NCI-H82 (cell line): ENCODE results near the gene RNF220.

Experiments
- DNase-seq: peaks from one replicate; lab custom pipeline; 2025; lab: John Stamatoyannopoulos, UW

RNF220 gene

GRCh38 chr1:44587796-44588460 lies 182.9 kb downstream of the RNF220 start:
- DNase-seq = no peak

DNA sequence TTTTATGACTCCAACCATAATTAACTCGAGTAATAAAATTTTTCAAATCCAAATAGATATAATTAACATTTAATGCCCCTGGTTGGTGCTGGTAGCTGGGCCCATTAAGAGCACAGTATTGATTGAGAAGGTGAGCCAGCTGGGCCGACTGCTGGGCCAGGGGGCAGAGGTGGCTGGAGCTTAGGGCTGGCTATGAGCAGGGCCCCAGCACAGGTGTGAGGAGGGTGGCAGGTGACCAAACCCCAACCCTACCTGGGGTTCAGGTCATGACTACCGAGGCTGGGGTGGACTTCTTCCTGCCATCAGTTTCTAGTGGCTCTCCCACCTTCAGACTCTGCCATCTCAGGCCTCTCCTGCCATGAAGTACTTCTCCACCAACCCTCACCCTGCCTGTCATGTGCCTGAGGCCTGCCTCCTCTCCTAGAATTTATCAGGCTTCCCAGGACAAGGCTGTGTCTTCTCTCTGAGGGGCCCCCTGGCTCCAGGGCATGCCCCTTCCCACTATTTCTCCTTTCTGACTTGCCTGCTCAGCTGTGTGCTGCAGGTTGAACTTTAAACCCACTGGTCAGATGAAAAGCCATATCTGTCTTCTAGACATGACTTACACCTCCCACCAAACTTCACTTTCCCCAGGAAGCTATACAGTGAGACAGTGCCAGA lies 183.6 kb downstream of the RNF220 start:
- no peak for DNase-seq

DNA sequence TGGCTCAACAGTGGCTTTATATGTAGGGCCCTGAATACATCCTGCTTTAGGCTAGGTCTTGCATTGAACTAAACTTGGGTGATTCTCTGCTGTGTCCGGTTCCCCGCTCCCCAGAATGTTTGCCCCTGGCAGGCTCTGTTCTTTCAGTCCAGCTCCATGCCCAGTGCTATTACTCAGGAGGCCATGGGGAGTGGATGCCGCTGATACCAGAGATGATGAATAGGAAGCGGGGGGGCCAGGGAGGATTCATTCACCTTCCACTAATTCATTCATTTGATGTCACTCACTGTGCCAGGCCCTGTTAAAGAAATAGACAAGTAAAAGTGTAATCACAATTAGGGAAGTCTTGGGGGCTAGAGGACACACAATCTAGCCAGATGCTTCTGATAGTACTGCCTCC lies 185.4 kb downstream of the RNF220 start:
- DNase-seq = no peak

GRCh38 chr1:44591381-44591780 lies 186.3 kb downstream of the RNF220 start:
- DNase-seq = no peak

DNA sequence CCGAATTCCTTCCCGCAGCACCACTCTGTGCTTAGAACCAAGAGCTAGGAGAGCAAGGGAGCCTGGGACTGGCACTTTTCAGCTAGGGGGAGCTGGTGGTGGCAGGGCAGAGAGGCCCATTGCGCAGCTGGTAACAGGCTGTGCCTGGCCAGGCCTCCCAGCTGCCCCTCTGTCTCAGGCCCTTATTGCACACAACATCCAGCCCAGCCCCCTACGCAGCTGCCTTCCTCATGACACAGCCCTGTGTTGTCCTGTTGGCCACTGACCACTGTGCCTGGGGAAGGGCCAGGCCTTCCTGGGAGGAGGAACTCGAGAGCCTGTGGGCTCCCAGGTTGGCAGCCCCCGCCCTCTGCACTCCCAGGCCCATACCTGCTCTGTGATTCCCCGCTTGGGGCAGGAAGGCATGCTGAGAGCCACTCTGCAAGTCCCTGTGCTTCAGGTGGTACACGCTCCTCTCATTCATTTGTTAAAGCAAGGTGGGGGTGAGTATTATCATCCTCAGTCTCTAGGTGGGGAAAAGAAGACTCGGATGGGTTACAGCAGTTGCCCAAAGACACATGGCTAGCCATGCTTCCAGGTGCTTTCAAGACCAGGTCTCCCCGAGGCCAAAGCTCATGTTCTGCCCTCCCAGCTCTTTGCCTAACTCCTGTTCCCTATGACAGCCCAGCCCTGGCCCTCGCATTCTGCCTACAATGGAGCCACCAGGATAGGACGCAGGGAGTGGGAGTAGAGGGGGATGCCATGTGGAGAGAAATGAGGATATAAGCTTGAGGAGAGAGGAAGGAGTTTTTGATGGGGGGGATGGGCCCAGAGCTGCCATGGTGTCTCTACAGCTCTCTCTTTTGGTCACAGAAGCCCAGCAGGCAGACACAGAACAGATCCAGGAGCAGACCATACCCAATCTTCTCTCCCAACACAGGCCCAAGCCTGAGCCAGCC lies 187.4 kb downstream of the RNF220 start:
- no peak for DNase-seq

GRCh38 chr1:44594353-44594752 lies 189.3 kb downstream of the RNF220 start:
- DNase-seq = no peak

- peak; percentile 85 for DNase-seq
Measured at GRCh38 chr1:44594871-44595735, 190.0 kb downstream of the RNF220 start.

- no peak for DNase-seq
Measured at GRCh38 chr1:44596511-44596910, 191.5 kb downstream of the RNF220 start.

DNA sequence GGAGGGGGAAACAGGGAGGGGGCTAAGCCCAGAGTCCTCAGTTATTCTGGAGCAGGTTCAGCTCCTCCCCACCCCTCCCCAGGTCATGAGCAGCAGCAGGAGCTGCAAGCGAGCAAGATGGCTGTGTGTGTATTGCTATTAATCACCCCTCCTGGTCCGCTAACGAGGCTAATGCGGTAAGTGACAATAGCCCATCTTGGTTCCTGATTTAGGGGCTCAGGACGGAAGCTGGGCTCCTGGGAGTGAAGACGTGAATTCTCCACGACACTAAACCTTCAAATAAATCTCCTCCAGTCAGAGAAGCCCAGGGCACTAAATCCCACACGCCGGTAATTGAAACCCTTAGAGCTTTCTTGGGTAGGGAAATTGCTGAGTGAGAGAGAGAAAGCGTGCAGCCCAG lies 193.1 kb downstream of the RNF220 start:
- DNase-seq = peak; percentile 57

- DNase-seq = peak; percentile 88
Measured at GRCh38 chr1:44602634-44603628, 197.9 kb downstream of the RNF220 start.

- DNase-seq = no peak
Measured at GRCh38 chr1:44603718-44604117, 198.7 kb downstream of the RNF220 start.

- DNase-seq = no peak
Measured at GRCh38 chr1:44604157-44604955, 199.3 kb downstream of the RNF220 start.

DNA sequence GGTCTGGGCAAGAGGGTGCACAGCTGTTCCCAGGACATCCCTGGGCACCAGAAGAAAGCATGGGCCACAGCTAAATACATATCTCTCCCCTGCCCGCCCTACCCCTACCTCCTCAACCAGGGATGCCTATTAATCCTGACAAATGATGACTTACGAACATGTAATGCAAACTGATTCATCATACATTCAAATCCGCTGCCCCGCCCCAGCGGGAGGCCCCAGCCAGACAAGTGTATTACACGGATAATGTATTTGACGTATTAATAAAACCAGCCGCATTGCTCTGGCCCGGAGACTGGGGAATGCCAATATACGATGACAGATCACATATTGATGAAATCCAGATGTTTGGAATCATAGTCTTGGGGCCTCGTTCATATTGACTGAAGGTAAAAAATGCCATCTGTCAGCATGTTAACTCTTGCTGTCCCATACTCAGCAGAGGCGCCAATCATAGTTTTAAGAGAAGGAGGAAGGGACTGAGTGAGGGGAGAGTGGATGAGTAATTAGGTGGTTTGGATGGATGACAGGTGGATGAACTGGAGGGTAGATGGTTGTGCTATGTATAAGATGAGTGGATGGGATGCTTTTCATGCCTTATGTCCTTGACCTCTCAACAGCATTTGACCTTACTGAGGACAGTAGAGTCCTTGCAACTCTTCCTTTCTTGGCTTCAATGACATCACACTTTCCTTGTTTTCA lies 201.0 kb downstream of the RNF220 start:
- no peak for DNase-seq

GRCh38 chr1:44606701-44607281 lies 201.7 kb downstream of the RNF220 start:
- no peak for DNase-seq

DNA sequence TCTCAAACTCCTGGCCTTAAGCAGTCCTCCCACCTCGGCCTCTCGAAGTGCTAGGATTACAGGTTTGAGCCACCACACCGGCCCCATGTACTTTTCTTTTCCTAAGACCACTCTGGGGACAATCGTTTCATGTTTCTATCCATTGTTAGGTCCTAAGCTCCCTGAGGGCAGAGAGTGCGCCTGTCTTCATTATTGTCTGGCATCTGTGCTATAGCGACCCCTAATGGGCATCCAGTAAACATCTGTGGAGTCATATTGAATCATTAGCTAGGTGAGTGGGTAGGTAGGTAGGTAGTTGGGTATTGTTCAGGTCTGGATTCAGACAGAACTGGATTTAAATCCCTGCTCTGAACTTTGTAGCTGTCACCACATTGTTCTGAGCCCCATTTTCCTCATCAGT lies 203.1 kb downstream of the RNF220 start:
- peak; percentile 39 for DNase-seq

DNA sequence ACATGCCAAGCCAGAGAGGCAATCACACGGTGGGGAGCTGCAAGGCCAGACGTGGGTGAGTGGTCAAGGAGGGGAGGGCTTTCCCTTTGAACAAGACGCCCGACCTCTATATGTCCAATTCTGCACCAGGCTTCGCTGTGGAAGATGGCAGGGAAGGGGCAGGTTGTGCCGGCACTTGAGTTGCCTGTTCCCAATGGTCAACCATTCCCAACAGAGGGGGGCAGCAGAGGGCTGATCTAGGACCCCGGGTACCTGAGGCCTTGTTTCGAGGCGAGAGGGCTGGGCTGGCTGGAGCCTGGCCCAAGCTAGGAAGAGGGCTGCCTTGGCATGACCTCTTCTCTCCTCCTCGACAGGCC lies 204.3 kb downstream of the RNF220 start:
- peak; percentile 85 for DNase-seq

GRCh38 chr1:44609768-44610526 lies 204.9 kb downstream of the RNF220 start:
- peak; percentile 61 for DNase-seq
